ENCODE measurements around the gene EFHD2.

- TF ChIP-seq CTCF (IDR thresholded peaks at IDR 0.05; ENCODE audit: insufficient read depth, low read depth, low read length) (no peak), EZH2 (IDR thresholded peaks at IDR 0.05; ENCODE audit: insufficient read depth, low read length) (no peak)
Observed at GRCh38 chr1:15453734-15454133, 44.0 kb downstream of the EFHD2 start.
